T-helper 9 cell (primary cell): ENCODE data around the gene DIPK2A.

Experiments used
- DNase-seq: peaks from one replicate; pipeline ENCODE4 v3.0.0-alpha.2; 2020

The DIPK2A gene

DNA sequence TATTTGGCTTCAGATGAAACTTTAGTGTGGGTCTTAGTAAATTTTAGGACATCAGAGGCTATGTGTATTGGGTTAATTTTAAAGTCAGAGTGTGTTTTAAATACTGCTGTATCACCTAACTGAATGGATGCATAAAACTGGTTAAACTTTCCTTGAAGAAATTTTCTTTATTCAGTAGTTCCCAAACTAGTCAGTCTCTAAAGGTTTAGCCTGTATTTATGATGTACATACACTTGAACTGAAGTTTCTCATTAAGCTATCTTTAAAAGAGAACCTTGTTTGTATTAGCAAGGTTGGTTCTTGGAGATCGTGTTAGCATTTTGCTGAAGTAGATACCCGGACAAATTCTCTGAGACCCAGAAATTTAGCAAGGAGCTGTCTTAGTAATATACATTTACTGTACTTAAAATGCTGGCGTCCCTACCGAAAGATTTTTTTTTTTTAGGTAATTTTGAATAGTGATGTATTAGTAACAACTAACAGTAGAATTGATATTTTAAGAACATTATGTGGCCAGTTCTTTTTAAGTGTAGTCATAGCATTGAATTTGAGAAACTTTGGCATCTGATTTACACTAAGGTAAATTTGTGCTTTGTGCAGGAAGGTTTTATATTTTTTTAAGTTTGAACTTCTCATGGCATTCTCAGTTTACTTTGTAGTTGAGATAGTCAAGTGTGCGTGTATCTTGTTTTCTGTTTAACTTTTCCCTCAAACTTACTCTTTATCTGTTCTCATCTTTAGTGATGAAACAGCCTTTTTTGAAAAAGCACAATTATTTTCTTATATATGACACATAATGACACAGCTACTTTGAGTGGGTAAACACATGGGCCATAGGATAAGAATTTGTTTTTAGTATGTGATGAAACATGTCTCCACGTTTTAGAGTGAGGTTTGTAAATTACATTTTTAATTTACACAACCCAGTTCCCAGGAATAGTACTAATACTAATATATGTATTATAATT is 2.9 kb downstream of the DIPK2A start:
- DNase-seq, result no peak

DNA sequence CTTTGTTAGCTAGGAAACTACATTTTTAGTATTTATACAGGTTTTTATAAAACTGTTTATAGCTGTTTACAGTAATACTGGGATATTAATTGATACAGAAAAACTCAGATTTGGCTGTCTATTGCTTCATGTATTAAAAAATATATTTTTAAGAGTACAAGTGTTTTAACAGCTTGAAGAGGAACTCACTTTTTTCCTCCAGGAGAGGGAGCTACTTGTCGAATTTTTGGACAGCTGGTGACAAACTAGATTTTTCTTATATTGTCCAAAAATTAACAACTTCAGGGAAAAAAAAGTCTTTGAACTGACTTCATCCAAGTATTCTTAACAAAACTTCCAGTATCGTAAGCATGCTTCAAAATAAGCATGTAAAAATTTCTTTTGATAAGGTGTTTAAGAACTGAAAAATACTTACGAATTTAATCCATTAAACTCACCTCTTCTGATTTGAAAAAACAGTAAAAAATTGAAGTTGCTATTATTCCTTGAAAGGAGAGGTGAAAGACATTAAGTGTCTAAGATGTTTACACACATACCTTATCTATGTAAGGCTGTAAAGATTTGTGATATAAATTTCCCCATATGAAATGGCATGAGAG is 4.0 kb downstream of the DIPK2A start:
- no peak for DNase-seq

DNA sequence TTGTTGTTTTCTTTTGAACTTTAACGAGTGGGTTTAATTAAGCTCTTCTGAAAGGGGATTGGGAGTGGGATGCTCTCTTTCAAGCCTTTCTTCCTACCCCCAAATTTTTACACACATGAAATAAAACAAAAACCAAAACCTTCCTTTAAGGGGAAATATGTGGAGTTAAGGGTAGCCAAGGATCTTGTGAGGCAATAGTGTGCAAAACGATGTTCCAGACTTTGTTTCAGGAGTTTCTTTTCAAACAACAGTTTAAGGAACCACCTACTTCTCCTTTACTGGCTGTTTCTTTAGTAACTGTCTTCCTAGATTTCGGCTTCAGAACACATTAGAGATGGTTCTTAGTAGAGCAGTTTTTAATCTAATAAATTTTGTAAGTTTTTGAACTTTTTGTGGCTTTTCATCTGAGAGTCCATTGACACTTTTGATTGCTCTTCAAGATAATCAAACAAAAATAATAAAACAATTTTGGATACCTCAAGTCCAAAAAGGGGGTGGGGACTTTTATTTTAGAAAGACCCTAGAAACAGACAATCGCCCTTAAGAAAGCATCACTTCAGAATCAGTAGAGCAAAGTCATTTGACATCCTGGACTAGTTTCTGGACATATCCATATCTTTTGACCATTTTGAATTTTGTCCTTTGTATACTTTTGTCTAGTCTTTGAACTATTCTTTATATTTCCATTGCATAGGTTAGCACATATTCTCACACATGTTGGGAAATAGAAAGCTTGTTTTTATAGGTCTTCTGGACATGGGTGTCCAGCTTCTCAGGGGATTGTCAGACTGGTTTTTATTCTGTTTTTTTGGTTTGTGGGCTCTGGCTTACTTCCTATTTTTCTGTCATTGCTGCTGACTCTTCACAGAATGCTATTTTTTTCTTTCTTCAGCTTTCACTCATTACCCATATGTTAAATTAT is 6.0 kb downstream of the DIPK2A start:
- DNase-seq, result no peak

- no peak for DNase-seq
Measured at GRCh38 chr3:143978263-143978631, 6.6 kb downstream of the DIPK2A start.

- no peak for DNase-seq
Measured at GRCh38 chr3:143979041-143979440, 7.4 kb downstream of the DIPK2A start.

DNA sequence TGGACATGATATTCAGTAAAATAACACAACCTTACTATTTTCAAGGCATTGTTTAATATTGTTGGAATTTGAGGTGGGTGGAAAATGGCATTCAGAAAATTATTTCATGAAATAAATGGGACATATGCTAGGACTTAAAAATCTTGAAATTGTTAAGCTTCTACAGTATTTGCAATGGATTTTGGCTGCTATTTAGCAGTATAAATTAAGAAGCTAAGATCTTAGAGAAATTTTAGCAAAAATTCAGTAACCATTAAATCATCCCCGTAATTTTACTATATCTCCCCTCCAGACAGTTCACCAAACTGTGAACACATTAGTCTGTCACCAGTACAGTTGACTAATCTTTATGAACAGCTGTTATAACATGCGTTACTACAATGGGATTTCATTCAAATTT is 8.2 kb downstream of the DIPK2A start:
- DNase-seq, result no peak

DNA sequence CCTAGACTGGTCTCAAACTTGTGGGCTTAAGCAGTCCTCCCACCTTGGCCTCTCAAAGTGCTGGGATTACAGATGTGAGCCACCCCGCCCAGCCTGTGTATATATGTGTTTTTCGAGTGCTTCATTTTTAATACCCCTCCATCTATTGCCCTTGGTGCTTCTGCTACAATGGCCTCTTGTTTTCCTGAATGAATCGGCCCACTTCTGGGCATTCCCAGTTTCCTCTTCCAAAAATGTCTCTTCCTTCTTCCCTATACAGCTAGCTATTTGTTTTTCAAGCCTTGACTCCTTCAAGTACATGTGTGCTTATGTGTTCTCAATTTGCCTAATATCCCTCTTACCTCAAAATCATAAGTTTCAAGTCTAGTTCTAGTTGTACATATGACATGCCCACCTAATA is 16.7 kb downstream of the DIPK2A start:
- DNase-seq, result no peak

- no peak for DNase-seq
Measured at GRCh38 chr3:143989461-143989860, 17.8 kb downstream of the DIPK2A start.

GRCh38 chr3:143991713-143992112 is 20.1 kb downstream of the DIPK2A start:
- no peak for DNase-seq

GRCh38 chr3:143998266-143998665 is 26.6 kb downstream of the DIPK2A start:
- DNase-seq, result no peak

DNA sequence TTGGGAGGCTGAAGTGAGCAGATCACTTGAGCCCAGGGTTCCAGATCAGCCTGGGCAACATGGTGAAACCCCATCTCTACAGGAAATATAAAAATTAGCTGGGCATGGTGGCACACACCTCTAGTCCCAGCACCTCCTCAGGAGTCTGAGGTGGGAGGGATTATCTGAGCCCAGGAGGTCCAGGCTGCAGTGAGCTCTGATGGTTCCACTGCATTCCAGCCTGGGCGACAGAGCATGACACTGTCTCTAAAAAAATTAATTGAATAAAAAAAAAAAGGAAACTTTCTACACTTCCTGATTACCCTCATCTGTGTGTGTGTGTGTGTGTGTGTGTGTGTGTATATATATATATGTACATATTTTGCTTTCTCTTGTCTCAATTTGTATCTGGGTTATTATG is 31.4 kb downstream of the DIPK2A start:
- no peak for DNase-seq

DNA sequence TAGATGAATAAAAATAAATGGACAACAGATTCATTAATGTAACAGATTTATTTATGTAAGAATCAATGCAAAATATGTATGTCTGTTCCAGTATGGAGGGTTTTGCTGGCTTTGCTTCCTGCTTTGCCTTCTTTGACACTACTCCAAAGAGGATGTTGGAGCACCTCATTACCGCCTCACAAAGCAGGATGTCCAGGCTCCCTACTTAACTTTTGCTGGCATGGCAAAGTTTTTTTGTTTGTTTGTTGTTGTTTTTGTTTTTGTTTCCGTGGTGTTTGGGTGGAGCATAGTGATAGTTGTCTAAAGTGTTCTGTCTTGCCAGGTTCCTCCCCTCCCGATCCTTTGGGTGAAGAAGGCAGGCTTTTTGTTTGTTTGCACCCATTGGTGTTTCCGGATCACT is 38.7 kb downstream of the DIPK2A start:
- no peak for DNase-seq

- no peak for DNase-seq
Measured at GRCh38 chr3:144011251-144011799, 39.7 kb downstream of the DIPK2A start.

DNA sequence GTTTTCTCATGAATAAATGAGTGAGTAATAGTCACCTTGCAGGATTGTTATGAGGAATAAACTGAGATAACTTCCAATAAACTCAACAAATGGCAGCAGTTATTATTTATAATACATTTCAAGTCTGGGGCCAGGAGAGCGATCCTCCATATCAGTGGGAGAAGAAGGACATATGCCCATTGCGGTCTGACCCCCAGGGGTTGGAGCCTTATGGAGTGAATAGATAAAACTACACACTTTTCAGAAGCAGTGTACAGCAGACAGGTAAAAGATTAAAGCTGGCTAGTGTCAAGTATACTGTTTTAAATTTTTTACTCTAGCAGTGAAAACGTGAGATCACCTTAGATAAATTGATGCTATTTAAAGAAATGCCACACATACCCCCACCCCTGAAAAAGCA is 43.5 kb downstream of the DIPK2A start:
- DNase-seq, result no peak

- no peak for DNase-seq
Measured at GRCh38 chr3:144018776-144019175, 47.2 kb downstream of the DIPK2A start.
